NOMO-1 treated with dmso at 0.1 percent for 144 hours (cell line): ENCODE data around the gene TRPM6.

Experiments used
- DNase-seq: peaks from one replicate; lab custom pipeline; 2025; ENCODE audit not compliant: unreplicated experiment; lab: John Stamatoyannopoulos, UW

The TRPM6 gene

DNA sequence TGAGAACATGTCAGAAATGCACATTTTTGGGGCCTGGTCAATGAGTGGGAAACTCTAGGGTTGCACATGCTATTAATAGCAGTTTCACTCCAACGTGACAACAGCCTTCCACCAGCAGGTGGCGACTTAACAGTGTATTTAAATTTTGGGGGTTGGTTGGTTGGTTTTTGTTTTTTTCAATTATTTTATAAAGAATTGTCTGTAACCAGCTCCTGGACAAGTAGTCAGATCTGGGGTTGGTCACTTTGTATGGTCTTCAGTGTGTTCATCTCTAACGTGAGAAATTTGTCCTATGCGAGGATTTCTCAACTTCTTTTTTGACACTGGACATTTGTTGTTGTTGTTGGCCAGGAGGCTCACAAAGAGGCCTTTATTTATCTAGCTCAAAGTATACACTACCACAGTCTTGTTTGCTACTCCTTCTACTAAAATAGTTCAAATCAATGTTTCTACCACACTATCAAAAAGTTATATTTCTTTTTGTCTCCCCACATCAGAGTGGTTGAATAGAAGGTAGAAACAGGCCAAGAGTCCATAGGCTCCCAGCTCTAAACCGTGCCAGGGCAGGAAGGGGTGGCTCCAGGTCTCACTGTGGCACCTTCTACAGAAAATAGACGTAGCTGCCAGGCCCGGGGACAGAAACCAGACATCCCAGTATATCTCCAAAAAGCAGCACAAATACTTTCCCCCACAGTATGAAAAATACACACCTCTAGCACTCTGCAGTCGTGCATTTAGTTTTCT lies 110.4 kb downstream of the TRPM6 start:
- no peak for DNase-seq

DNA sequence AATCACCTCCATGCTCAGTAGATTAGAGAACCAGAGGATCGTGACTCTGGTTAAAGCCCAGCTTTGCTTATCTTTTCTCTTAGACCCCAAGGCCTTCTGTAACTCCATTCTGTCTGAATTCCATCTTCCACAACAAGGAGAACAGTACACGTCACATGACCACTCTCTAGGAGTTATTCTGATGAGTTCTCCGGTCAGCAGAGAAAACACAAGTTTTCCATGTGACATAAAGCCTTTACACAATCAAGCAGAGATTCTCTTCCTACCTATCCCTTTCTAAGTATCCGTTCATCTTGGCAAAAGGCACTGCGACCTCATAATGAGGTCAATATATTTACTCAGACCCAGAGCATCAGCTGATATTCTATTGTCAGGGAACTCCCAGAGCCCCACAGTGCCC lies 112.3 kb downstream of the TRPM6 start:
- no peak for DNase-seq

GRCh38 chr9:74773886-74774479 lies 113.7 kb downstream of the TRPM6 start:
- DNase-seq: no peak

- DNase-seq: no peak
Observed at GRCh38 chr9:74772121-74772520, 115.6 kb downstream of the TRPM6 start.

GRCh38 chr9:74771672-74772071 lies 116.0 kb downstream of the TRPM6 start:
- no peak for DNase-seq

GRCh38 chr9:74771262-74771585 lies 116.5 kb downstream of the TRPM6 start:
- DNase-seq: no peak

GRCh38 chr9:74770508-74771261 lies 117.0 kb downstream of the TRPM6 start:
- DNase-seq: no peak

DNA sequence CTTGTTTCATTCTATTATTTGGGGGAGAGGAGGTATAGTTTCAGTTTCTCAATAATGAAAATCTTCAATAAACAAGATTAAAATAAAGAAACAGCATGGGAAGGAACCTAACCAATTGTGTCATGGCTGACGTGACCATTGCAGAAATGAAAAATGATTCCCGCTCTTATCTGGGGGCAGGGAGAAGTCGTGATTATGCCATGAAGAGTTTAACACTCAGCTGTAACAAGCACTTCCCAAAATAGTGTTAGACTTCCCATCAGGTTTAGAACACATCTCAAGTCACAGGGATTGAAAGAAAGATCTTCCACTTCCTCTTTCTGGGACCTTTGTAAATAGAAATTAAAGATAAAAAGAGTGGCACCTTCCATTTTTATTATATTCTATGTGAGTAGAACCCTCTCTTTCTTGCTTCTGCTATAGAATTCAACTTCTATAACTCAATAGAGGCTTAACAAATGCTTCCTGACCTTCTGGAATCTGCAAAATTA lies 122.2 kb downstream of the TRPM6 start:
- DNase-seq: no peak

DNA sequence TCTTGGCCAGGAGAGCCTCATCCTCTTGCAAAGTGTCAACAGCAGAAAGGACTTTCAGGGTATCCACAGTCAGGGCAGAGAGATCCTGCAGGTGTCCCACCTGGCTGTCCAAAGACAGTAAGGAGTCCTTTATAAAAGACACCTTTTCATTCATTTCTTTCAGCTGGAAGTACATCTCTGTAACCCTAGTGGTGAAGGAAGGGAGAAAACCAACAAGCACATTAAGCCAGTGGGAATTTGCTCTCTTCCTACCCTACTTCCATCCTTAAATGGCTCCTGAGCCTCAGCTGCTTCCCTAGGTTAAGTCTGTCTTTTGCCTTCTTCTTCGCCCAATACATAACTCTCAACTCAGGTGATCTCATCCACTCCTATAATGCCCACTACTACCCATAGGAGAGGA lies 124.8 kb downstream of the TRPM6 start:
- no peak for DNase-seq

- no peak for DNase-seq
Observed at GRCh38 chr9:74760031-74760700, 127.6 kb downstream of the TRPM6 start.

DNA sequence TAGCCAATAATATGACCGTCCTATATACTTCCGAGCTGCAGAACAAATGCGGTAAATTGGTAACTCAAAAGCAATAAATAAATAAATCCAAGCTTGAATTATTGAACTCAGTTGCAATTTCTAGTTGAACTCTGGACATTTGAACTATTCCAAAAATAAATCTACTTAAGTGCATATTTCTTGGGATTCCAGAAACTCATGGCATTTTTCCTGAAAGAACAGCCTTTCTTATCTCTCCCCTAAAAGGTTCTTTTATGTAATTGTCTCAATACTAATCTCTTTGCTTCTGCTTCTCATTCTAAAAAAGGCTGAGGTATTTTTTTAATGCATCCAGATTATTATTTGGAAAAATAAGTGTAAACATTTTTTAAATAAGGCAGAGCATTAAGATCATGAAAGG lies 131.7 kb downstream of the TRPM6 start:
- no peak for DNase-seq

GRCh38 chr9:74755355-74755754 lies 132.4 kb downstream of the TRPM6 start:
- no peak for DNase-seq

GRCh38 chr9:74753650-74754049 lies 134.1 kb downstream of the TRPM6 start:
- no peak for DNase-seq

DNA sequence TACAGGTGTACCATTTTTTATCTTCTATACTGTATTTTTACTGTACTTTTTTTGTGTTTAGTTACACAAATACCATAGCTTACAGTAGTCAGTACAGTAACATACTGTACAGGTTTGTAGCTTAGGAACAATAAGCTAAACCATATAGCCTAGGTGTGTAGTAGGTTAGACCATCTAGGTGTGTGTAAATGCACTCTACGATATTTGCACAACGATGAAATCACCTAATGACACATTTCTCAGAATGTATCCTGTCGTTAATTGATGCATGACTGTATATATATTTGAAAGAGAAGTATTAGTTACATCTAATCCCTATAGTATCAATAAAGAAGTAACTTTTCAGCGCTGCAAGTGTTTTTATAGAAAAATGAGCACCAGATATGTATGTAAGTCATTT lies 138.8 kb downstream of the TRPM6 start:
- no peak for DNase-seq

GRCh38 chr9:74742792-74743730 lies 144.7 kb downstream of the TRPM6 start:
- no peak for DNase-seq

GRCh38 chr9:74742191-74742790 lies 145.4 kb downstream of the TRPM6 start:
- DNase-seq: no peak

DNA sequence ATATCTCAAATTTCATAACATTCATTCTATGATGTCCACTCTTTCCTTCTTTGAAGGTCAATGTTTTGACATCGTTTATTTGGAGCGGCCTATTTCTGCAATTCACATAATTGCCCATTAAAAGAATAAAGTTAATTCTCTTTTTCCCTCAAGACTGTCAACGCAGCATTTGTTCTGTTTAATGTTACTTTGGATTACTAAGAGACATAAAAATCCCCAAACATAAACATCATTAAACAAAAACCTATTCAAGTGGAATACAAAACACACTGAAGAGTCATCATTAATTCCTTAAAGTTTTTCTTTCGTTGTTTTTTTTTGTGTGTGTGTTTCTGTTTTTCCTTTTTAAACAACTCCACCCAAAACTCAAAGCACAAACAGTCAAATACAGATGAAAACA lies 151.1 kb downstream of the TRPM6 start:
- DNase-seq: no peak

- DNase-seq: no peak
Observed at GRCh38 chr9:74735761-74736160, 152.0 kb downstream of the TRPM6 start.

- DNase-seq: no peak
Observed at GRCh38 chr9:74729136-74729695, 158.5 kb downstream of the TRPM6 start.

- DNase-seq: no peak
Observed at GRCh38 chr9:74728176-74728575, 159.5 kb downstream of the TRPM6 start.
